ENCODE data around the gene SMS.

DNA sequence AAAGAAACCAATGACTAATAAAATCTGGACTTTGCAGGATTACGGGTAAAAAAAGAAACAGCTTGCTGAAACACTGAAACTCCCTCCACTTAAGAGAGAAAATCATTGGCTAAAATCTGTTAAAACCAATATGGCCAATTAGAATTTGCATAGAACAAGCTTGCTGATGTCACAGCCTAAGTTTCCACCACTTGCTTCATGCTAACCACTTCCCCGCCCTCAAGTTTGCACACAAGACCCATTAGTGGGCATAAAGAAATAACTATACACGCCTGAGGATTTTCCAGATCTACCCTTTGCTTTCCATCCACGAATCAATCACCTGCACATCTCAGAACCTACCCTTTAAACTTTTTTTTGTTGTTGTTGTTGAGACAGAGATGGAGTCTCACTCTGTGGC lies 48.9 kb downstream of the SMS start:
- TF ChIP-seq SP1 (IDR thresholded peaks at IDR 0.05) (no peak), FOXA1 (IDR thresholded peaks at IDR 0.05) (no peak)
